LNCAP (cell line): Measurements from ENCODE around the gene KCNG3.

Experiments
- CTCF ChIP-seq: fragments of 450-650 bp; IDR thresholded peaks from 2 replicates; pipeline ENCODE4 v1.5.1; 2017; ENCODE audit warnings: mild to moderate bottlenecking

The KCNG3 gene

GRCh38 chr2:42401773-42402172 lies 92.0 kb downstream of the KCNG3 start:
- TF ChIP-seq CTCF, result no peak

GRCh38 chr2:42392191-42392590 lies 101.6 kb downstream of the KCNG3 start:
- no peak for TF ChIP-seq CTCF
